ENCODE data around the gene WDR82. TPM values are rescaled to one million over a fixed set of nuclear protein-coding genes. Genes with fewer than 3 reads are reported as not detected.
A peak's percentile ranks its signal among the peaks of the same experiment; 100 is the strongest.

WDR82 gene
- total and polyA plus RNA-seq, 2 of the 8 experiments (the other 6 are each of a cell fraction or from before 2014, with no cell fraction given): 33.5 to 82.7 TPM

- TF ChIP-seq CHD7 (IDR thresholded peaks at IDR 0.05; ENCODE audit: insufficient replicate concordance, low read length) (no peak), HDAC2 (IDR thresholded peaks at IDR 0.05; ENCODE audit: borderline replicate concordance in 1 of 2, low read depth in 2 of 2, low read length in 2 of 2) (no peak), SIRT6 (IDR thresholded peaks at IDR 0.05; ENCODE audit: low read length) (no peak), CTCF (IDR thresholded peaks at IDR 0.05; ENCODE audit: control extremely low read depth in 1 of 3, insufficient read depth in 1 of 3, low read depth in 1 of 3, low read length in 3 of 3) (peak in 2 of 3 experiments; percentile 64 to 82; a peak in 3 of 4 replicates), RAD21 (IDR thresholded peaks at IDR 0.05 in 1 of 2, conservative IDR thresholded peaks at IDR 0.05 in 1 of 2; ENCODE audit: low read depth in 2 of 2, low read length in 2 of 2) (peak; percentile 89 to 92)
Observed at GRCh38 chr3:52291508-52292181, 13.2 kb upstream of the WDR82 start (continued).
